Measurements from ENCODE around the gene CCDC9.
"Not testable (repeated sequence)": the region's sequence is repeated elsewhere in the genome, so short reads cannot be mapped to it uniquely, and the experiment has no call there.

The CCDC9 gene

DNA sequence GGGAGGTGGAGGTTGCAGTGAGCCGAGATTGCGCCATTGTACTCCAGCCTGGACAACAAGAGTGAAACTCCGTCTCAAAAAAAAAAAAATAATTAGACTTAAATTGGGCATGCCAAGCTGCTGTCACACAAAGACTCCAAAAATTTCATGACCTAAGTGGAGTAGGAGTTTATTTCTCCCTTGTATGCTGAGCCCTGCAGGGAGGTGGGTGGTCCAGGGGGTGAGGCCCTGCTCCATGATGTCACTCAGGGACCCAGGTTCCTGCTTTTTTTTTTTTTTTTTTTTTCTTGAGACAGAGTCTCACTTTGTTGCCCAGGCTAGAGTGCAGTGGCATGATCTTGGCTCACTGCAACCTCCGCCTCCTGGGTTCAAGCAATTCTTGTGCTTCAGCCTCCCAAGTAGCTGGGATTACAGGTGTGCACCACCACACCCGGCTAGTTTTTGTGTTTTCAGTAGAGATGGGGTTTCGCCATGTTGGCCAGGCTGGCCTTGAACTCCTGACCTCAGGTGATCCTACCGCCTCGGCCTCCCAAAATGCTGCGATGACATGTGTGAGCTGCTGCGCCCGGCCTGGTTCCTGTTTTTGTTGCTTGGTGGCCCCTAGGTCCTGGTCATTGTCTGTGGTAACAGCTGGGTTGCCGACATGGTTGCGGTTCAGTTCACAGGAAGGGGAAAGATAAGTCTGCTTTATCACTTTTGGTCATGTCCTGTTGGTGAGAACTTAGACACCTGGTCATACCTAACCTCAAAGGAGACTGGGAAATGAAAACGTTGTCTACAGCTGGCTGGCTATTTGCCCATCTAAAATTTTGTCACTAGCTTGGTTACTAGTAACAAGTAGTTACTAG is 5.8 kb downstream of the CCDC9 start:
- DNase-seq, result not testable (repeated sequence)

DNA sequence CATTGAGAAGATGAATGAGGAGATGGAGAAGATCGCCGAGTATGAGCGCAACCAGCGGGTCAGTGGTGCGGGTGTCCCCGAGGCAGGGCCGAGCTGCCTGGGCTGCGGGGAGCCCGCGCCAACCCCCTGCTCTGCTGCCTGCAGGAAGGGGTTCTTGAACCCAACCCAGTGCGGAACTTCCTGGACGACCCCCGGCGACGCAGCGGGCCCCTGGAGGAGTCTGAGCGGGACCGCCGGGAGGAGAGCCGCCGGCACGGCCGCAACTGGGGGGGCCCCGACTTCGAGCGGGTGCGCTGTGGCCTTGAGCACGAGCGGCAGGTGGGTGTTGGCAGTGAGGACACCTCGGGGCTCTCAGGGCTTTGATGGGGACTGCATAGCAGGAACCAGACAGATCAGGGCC is 8.3 kb downstream of the CCDC9 start:
- no peak for DNase-seq

DNA sequence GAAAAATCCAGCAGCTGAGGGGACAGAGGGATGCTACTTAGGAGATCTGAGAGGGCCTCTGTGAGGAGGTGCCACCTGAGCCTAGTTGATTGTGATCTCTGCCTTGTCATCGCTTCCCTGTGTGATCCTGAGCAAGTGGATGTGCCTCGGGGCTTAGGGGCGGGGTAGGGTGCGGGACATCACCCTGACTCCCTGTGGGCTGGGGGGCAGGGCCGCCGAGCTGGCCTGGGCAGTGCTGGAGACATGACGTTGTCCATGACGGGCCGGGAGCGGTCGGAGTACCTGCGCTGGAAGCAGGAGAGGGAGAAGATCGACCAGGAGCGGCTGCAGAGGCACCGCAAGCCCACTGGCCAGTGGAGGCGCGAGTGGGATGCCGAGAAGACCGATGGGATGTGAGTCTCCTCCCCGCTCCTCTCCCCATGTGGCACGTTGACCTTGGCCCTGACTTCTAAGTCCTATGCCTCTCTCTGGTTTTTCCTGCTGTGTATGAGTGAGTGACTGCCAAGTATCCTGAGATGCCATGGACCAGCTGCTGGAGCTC is 10.1 kb downstream of the CCDC9 start:
- no peak for DNase-seq

DNA sequence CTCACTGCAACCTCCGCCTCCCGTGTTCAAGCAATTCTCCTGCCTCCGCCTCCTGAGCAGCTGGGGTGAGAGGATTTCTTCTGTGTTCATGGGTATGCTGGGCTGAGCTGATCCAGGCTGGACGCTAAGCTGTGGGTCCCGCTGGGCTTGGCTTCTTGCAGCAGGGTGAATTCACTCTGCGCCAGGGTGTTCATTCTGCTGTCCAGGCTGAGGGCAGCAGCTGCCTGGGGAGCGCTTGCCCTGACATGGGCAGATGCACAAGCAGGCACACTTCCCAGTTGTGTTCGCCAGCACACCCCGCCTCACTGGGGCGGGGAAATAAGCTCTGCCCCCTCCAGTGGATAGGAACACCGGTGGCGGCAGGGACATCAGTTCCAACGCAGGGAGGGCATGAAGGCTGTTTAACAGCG is 11.0 kb downstream of the CCDC9 start:
- DNase-seq, result no peak

DNA sequence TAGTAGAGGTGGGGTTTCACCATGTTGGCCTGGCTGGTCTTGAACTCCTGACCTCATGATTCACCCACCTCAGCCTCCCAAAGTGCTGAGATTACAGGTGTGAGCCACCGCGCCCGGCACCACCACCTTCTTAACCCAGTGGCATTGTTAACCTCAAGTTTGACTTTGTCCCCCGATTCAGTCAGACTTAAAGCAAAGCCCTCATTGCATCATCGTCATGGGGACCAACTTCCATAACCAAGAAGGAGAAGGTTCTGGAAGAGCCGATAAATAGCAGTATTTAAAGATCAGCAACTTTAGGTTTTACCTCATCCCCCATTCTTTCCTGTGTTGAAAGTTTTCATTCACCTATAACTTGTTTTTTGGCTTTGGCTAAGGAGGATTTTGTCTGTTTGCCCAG is 11.7 kb downstream of the CCDC9 start:
- DNase-seq, result no peak

DNA sequence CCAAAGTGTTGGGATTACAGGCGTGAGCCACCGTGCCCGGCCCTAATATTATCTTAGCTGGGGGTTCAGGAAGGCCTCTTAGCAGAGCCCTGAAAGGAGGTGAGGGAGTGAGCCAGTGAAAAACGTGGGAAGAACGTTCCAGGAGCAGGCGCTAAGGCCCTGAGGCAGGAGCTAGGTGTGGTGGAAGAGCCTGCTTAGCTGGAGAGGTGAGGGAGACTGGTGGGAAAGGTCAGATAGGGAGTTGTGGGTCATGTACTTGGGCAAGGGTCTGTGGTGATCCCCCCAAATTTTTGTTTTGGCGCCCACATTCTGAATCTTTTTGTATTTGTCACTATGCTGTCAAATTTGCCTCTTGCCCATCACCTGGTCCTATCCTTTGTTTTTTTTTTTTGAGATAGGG is 13.3 kb downstream of the CCDC9 start:
- no peak for DNase-seq

DNA sequence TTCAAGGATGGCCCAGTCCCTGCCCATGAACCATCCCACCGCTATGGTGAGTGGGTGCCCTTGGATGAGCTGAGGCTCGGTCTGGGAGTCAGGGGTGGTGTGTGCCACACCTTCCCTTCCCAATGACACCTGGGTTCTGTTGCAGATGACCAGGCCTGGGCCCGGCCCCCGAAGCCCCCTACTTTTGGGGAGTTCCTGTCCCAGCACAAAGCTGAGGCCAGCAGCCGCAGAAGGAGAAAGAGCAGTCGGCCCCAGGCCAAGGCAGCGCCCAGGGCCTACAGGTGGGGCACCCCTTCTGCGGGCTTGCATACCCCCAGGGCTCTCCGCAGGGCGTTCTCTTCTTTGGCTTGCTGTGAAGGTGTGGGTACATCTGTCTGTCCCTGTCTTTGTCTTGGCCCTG is 14.1 kb downstream of the CCDC9 start:
- no peak for DNase-seq

DNA sequence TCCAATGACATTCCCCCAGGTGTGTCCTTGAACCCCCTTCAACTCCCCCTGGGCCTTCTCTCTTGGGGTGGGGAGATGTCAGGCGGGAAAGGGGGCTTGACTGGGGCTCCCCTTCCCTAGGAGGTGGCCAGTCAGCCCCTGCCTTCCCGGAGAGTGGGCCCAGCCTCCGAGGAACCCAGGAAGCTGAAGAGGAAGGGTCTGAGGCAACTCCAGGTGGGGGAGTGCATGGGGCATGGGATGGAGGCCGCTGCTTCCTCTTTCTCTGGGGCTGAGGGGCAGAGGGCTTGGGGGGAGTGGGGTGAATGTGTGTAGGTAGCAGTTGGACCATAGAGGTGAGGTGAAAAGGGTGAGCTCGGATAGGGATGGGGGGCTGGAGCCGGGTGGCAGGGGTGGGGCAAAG is 15.6 kb downstream of the CCDC9 start:
- DNase-seq, result no peak

DNA sequence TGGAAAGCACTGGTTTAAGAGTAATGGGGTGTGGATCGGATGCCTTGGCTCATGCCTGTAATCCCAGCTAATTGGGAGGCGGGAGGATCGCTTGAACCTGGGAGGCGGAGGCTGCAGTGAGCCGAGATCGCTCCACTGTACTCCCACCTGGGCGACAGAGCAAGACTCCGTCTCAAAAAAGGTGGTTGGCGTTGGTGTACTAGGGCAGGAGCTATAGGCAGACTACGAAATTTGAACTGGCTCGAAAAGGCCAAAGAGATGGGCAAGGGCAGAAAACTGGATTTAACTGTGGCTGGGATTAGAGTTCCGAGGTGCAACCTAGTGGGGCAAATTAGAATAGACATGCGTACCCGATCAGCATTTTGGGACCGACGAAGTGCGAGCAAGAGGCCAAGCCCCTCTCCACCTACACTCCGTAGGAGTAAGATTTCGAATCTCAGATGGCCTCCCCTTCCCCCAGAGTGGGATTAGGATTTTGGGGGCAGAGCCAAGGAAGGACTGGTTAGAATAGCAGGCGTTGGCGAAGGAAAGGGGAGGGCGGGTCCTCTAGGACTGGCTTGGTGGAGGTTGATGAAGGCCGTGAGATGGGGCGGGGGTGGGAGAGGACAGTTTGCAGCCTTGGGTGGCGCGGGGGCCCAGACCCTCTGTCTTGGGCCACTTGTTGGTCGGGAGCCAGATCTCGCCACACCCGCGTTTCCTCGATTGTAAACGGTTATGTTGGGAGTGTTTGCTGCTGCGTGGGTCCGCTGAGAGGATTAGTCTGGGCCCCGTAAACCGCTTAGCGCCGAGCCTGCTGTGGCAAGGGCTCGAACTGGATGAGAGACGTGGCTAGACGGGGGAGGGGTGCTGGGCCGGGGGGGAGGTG is 16.4 kb downstream of the CCDC9 start:
- DNase-seq, result no peak

DNA sequence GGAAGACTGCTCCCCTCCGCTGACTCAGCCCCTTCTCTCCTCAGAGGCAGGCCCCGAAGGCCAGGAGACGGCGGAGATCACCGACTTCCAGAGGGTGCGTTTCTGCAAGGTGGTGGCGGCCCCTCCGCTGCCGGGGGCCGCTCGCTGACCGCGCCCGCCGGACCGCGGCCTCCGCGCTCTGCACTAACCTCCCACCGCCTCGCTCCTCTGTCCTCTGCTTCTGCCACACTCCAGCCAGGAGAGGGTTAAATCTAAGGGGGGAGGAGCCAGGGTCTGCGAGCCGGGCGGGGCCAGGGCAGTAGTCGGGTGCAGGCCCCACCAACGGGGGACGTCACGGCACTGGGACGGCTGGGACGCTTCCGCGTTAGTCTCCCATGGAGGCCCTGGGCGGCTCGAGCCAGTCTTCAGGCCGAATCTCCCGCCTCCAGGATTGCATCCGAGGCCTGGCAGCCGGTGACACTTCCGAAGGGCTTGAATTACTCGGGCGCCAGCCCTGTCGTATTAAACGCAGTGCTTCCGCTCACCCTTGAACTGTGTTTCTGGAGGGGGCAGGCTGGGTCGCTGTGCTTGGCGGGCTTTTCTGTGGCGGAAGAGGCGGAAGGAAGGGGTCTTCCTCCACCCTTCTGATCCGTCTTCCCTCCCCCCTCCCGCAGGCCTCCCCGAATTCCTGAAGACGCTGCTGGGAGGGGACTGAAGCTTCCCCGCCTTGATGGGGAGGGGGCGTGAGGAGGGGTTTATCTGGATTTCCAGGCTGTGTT is 17.2 kb downstream of the CCDC9 start:
- peak; percentile 77 for DNase-seq

DNA sequence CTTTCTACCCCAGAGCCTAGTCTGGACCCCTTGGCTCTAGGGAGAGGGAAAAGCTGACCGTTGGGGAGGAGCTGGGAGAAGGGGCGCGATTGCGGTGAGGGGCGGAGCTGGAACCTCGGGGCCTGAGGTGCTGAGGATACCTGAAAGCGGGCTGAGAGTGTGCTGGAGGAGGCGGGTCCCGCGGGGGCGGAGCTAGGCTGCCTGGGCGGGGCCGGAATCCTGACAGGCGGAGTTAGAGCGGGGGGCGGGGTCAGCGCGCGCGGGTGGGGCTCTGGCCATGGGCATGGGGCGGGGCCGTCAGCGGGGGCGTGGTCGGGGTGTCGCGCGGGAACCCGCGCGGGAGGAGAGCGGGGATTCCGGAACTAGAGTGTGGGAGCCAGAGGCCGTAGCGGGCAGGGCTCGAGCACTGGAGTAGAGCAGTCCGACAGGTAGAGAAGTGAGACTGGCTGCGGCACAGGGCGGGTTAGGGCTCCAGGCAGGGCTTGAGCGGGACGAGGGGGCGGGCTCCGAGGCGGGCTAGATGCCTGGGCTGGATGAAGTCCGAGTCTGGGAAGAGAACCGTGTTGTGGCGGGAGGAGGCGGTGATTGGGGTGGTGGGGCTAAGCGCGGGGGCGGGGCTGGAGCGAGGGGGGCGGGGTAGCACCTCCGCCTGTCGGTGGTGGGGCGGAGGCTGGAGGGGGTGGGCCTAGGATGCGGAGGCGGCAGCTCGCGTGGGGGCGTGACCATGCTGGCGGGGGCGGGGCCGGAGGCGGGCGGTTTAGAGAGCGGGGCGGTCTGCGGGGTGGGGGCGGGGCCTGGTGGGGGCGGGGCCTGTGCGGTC is 18.0 kb downstream of the CCDC9 start, which contains the start of gene INAFM1:
INAFM1 (plus strand) TSS at position 815 of the 820 bp plus-strand sequence. CDS start 35 bp downstream, outside the sequence.
- DNase-seq, result peak; percentile 83

DNA sequence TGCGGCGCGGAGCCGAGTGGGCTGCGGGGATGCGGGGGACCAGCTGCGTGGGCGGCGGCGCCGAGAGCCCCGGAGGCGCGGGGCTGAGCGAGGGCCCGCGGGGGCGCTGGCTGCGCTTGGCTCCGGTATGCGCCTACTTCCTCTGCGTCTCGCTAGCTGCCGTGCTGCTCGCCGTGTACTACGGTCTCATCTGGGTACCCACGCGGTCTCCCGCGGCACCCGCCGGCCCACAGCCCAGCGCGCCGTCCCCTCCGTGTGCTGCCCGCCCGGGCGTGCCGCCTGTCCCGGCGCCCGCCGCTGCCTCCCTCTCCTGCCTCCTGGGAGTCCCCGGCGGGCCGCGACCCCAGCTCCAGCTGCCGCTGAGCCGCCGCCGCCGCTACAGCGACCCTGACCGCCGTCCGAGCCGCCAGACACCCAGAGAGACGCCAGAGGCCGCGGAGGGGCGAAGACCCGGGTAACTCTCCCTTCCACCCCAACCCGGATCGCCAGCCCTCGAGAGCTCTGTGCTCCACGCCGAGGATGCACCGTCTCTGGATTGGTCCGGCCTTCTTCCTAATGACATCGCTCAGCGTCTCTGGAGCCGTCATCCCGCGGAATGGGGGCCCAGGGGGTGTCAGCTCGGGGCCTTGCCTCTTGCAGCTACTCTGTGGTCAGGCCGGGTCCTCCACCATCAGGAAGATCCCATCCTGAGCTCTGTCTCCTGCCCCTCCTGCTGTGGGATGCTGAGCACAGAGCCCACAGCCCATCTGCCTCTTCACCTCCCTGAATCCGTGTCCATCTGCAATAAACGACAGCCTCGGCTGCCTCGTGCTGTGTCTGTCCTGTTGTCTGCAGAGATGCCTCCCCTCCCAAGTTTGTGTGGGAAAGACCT is 18.8 kb downstream of the CCDC9 start:
- DNase-seq, result no peak

DNA sequence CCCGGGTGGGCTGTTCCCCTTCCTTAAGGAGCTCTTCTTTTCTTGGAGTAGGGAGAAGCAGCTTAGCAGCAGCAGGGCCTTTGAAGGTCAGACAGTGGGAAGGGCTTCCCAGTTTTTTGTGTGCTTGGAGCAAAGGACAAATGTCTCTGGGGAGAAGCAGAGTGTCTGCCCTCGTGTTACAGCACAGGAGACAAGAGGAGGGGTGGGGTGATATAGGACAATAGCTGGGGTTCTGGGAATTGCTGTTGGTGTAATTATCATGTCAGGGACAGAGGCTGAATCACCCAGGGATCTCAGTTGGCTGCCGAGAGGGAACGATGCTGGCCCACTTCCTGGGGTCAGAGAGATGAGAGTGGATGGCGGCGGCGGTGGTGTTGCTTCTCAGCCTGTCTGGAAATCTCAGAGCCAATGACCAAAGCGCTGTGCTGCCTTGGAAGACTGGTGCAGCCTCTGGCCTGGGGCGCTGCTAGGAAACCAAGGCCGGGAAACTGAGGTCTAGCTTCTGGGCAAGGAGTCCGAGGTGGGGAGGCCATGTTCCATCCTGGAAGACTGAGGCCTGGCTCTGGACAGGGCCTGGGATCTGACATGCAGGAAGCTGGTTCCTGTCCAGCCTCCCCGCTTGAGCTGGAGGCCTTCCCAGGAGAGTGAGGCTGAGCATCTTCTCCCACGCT is 19.6 kb downstream of the CCDC9 start:
- no peak for DNase-seq

DNA sequence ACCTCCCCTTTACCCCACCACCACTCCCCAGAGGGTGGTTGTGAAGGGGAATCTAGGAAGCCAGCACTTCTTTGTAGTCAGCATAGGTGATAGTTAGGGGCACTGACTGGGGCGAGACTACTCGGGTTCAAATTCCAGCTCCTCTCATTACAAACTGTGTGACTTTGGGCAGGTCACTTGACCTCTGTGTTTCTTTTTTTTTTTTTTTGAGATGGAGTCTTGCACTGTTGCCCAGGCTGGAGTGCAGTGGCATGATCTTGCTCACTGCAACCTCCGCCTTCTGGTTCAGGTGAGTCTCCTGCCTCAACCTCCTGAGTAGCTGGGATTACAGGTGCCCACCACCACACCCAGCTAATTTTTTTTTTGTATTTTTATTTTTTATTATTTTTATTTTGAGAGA is 20.2 kb downstream of the CCDC9 start:
- DNase-seq, result not testable (repeated sequence)

DNA sequence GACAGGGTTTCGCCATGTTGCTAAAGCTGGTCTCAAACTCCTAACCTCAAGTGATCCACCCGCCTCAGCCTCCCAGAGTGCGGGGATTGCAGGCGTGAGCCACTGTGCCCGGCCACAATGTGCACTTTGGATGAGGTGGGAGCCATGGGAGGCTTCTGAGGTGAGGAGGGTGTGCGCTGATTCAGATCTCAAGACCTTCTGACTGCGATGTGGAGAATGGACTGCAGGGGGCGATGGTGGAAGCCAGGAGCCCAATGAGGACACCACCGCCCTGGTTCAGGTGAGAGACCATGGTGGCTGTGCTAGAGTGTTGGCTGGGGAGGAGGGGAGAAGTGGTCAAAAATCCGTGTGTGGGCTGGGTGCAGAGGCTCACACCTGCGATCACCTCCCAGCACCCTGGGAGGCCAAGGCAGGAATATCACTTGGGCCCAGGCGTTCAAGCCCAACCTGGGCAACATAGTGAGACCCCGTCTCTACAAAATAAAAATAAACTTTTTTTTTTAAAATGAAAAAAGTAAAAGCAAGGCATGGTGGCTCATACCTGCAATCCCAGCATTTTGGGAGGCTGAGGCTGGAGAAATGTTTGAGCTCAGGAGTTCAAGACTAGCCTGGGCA is 24.0 kb downstream of the CCDC9 start:
- no peak for DNase-seq

DNA sequence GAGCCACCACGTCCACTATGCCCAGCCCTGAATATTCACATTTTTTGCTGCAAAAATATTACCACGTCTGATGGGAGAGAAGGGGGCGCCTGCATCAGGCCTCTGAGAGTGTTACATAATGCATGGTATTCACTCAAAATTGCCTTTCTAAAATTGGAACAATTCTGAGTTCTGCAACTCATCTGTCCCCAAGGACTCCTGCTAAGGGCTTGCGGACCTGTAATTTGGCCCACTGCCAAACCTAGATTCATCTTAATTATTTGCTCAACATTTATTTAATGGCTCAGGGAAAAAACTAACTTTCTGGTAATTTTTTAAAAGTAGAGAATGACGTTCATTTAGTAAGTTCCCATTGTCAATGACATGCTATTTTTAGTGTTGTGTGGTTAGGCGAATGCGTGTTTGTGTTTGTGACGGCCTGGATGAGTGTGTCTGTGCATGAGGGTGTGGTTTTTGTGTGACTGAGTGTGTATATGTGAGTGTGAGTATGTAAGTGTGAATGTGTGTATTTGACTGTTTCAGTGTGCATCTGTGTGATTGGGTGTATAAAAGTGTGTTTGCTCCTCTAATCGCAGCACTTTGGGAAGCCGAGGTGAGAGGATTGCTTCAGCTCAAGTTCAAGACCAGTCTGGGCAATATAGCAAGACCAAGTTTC is 27.2 kb downstream of the CCDC9 start:
- DNase-seq, result no peak

DNA sequence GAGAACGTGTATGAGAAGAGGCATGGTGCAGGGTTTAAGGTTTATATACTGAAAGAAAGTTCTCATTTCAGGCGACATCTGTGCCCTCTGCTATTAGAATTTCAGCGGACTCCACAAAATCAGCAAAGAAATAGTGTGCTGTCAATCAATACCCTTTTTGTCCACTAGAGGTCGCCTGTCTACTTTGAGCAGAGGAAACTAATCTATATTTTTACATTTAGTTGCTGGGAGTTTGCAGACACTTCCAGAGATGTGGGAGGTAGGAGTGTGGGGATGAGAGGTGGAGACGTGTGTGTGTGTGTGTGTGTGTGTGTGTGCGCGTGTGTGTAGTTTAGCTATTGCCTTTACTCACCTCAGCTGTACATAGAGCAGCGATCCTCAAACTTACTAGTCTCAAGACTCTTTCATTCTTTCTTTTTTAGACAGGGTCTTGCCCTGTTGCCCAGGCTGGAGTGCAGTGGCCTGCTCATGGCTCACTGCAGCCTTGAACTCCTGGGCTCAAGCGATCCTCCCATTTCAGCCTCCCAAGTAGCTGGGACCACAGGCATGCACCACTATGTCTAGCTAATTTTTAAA is 28.1 kb downstream of the CCDC9 start:
- DNase-seq, result peak; percentile 58

DNA sequence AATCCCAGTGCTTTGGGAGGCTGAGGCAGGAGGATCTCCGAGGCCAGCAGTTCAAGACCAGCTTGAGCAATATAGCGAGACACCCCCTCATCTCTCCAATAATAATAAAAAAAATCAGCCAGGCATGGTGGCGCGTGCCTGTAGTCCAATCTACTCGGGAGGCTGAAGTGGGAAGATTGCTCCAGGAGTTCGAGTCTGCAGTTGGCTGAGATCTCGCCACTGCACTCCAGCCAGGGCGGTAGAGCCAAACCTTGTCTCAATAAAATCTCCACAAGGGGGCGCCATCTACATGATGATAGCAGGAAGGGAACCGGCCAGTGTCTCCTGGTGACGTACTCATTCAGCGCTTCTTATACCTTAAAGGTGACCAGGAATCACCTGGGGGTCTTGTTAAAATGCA is 39.7 kb downstream of the CCDC9 start:
- peak; percentile 70 for DNase-seq

DNA sequence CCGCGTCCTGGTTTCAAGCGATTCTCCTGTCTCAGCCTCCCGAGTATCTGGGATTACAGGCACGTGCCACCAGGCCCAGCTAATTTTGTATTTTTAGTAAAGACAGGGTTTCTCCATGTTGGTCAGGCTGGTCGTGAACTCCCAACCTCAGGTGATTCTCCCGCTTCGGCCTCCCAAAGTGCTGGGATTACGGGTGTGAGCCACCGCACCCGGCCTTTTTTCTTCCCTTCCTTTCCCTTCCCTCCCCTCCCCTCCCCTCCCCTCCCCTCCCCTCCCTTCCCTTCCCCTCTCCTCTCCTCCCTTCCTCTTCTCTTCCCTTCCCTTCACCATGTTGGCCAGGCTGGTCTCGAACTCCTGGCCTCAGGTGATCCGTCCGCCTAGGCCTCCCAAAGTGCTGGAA is 44.5 kb downstream of the CCDC9 start:
- DNase-seq, result not testable (repeated sequence)

Data from kidney glomerular epithelial cell (primary cell).